ENCODE measurements around the gene ZNF277.

ZNF277 gene

GRCh38 chr7:112206238-112206990 lies at the start of gene ZNF277, which contains the start of gene DOCK4:
Gene ZNF277, plus strand, starts transcription at chr7:112206695. Its CDS starts 22 bp downstream, at chr7:112206717.
Gene DOCK4, minus strand, starts transcription at chr7:112206399. Its CDS starts 261 bp downstream, at chr7:112206138.
- peak; percentile 100 for DNase-seq

- peak; percentile 52 for DNase-seq
Observed at GRCh38 chr7:112157072-112157471, 49.4 kb upstream of the ZNF277 start.

GRCh38 chr7:112159351-112159750 lies 47.1 kb upstream of the ZNF277 start:
- peak; percentile 73 for DNase-seq

GRCh38 chr7:112160130-112160770 lies 46.2 kb upstream of the ZNF277 start:
- DNase-seq = no peak

- DNase-seq = no peak
Observed at GRCh38 chr7:112160771-112161150, 45.7 kb upstream of the ZNF277 start.

- DNase-seq = no peak
Observed at GRCh38 chr7:112161253-112162141, 45.0 kb upstream of the ZNF277 start.

- DNase-seq = peak; percentile 32
Observed at GRCh38 chr7:112162142-112162766, 44.2 kb upstream of the ZNF277 start.

- no peak for DNase-seq
Observed at GRCh38 chr7:112162784-112163506, 43.5 kb upstream of the ZNF277 start.

GRCh38 chr7:112167147-112167546 lies 39.3 kb upstream of the ZNF277 start:
- DNase-seq = no peak

- no peak for DNase-seq
Observed at GRCh38 chr7:112168915-112169314, 37.6 kb upstream of the ZNF277 start.

GRCh38 chr7:112171673-112172072 lies 34.8 kb upstream of the ZNF277 start:
- DNase-seq = no peak

- no peak for DNase-seq
Observed at GRCh38 chr7:112172870-112173567, 33.5 kb upstream of the ZNF277 start.

- no peak for DNase-seq
Observed at GRCh38 chr7:112173568-112173905, 33.0 kb upstream of the ZNF277 start.

GRCh38 chr7:112174192-112174591 lies 32.3 kb upstream of the ZNF277 start:
- DNase-seq = no peak

- DNase-seq = no peak
Observed at GRCh38 chr7:112176241-112176640, 30.3 kb upstream of the ZNF277 start.

GRCh38 chr7:112176693-112177415 lies 29.6 kb upstream of the ZNF277 start:
- DNase-seq = no peak

GRCh38 chr7:112180223-112180622 lies 26.3 kb upstream of the ZNF277 start:
- DNase-seq = no peak

GRCh38 chr7:112182749-112183148 lies 23.7 kb upstream of the ZNF277 start:
- DNase-seq = no peak

- DNase-seq = no peak
Observed at GRCh38 chr7:112183266-112183665, 23.2 kb upstream of the ZNF277 start.

- DNase-seq = no peak
Observed at GRCh38 chr7:112184455-112184854, 22.0 kb upstream of the ZNF277 start.
